ENCODE data around the gene MDC1. TPM values are rescaled to one million over a fixed set of nuclear protein-coding genes. Genes with fewer than 3 reads are reported as not detected.

MDC1 gene
- total and polyA plus RNA-seq, 2 of the 13 experiments (the other 11 are each of a cell fraction or from before 2014, with no cell fraction given), result 8.4 to 14.0 TPM

- TF ChIP-seq, protein P1, sequence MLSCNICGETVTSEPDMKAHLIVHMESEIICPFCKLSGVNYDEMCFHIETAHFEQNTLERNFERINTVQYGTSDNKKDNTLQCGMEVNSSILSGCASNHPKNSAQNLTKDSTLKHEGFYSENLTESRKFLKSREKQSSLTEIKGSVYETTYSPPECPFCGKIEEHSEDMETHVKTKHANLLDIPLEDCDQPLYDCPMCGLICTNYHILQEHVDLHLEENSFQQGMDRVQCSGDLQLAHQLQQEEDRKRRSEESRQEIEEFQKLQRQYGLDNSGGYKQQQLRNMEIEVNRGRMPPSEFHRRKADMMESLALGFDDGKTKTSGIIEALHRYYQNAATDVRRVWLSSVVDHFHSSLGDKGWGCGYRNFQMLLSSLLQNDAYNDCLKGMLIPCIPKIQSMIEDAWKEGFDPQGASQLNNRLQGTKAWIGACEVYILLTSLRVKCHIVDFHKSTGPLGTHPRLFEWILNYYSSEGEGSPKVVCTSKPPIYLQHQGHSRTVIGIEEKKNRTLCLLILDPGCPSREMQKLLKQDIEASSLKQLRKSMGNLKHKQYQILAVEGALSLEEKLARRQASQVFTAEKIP (CRISPR knock-in tag; IDR thresholded peaks at IDR 0.05; ENCODE audit: borderline replicate concordance), result no peak
- TF ChIP-seq HMG20A (CRISPR knock-in tag; IDR thresholded peaks at IDR 0.05; ENCODE audit: borderline replicate concordance), result no peak
- TF ChIP-seq ZNF451 (CRISPR knock-in tag; IDR thresholded peaks at IDR 0.05), result no peak
- peak; percentile 18; the same call in 1 of the 2 replicates for TF ChIP-seq ZNF33A (CRISPR knock-in tag; IDR thresholded peaks at IDR 0.05; ENCODE audit: borderline replicate concordance)
- no peak for TF ChIP-seq ZNF704 (CRISPR knock-in tag; IDR thresholded peaks at IDR 0.05; ENCODE audit: borderline replicate concordance)
- no peak for TF ChIP-seq UBTF (CRISPR knock-in tag; IDR thresholded peaks at IDR 0.05)
- no peak for TF ChIP-seq E2F2 (CRISPR knock-in tag; IDR thresholded peaks at IDR 0.05; ENCODE audit: borderline replicate concordance)
- no peak for TF ChIP-seq NFE2L2 (IDR thresholded peaks at IDR 0.05; ENCODE audit: low read length)
- TF ChIP-seq ZNF660 (CRISPR knock-in tag; IDR thresholded peaks at IDR 0.05; ENCODE audit: borderline replicate concordance, low read depth), result no peak
- TF ChIP-seq, protein P2, sequence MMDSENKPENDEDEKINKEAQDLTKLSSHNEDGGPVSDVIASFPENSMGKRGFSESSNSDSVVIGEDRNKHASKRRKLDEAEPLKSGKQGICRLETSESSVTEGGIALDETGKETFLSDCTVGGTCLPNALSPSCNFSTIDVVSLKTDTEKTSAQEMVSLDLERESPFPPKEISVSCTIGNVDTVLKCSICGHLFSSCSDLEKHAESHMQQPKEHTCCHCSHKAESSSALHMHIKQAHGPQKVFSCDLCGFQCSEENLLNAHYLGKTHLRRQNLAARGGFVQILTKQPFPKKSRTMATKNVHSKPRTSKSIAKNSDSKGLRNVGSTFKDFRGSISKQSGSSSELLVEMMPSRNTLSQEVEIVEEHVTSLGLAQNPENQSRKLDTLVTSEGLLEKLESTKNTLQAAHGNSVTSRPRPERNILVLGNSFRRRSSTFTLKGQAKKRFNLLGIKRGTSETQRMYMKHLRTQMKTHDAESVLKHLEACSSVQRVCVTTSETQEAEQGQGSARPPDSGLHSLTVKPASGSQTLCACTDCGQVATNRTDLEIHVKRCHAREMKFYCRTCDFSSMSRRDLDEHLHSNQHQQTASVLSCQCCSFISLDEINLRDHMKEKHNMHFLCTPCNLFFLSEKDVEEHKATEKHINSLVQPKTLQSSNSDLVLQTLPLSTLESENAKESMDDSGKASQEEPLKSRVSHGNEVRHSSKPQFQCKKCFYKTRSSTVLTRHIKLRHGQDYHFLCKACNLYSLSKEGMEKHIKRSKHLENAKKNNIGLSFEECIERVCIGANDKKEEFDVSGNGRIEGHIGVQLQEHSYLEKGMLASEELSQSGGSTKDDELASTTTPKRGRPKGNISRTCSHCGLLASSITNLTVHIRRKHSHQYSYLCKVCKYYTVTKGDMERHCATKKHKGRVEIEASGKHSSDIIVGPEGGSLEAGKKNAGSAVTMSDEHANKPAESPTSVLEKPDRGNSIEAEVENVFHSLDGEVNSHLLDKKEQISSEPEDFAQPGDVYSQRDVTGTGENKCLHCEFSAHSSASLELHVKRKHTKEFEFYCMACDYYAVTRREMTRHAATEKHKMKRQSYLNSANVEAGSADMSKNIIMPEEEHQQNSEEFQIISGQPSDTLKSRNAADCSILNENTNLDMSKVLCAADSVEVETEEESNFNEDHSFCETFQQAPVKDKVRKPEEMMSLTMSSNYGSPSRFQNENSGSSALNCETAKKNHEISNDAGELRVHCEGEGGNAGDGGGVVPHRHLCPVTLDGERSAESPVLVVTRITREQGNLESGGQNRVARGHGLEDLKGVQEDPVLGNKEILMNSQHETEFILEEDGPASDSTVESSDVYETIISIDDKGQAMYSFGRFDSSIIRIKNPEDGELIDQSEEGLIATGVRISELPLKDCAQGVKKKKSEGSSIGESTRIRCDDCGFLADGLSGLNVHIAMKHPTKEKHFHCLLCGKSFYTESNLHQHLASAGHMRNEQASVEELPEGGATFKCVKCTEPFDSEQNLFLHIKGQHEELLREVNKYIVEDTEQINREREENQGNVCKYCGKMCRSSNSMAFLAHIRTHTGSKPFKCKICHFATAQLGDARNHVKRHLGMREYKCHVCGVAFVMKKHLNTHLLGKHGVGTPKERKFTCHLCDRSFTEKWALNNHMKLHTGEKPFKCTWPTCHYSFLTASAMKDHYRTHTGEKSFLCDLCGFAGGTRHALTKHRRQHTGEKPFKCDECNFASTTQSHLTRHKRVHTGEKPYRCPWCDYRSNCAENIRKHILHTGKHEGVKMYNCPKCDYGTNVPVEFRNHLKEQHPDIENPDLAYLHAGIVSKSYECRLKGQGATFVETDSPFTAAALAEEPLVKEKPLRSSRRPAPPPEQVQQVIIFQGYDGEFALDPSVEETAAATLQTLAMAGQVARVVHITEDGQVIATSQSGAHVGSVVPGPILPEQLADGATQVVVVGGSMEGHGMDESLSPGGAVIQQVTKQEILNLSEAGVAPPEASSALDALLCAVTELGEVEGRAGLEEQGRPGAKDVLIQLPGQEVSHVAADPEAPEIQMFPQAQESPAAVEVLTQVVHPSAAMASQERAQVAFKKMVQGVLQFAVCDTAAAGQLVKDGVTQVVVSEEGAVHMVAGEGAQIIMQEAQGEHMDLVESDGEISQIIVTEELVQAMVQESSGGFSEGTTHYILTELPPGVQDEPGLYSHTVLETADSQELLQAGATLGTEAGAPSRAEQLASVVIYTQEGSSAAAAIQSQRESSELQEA (CRISPR knock-in tag; IDR thresholded peaks at IDR 0.05; ENCODE audit: not compliant biosample characterization), result no peak
- no peak for TF ChIP-seq CHD4 (IDR thresholded peaks at IDR 0.05; ENCODE audit: borderline replicate concordance, low read length)
- TF ChIP-seq TOE1 (CRISPR knock-in tag; IDR thresholded peaks at IDR 0.05), result no peak
These were observed 26.3 kb upstream of the MDC1 start (continued) for GRCh38 chr6:30743099-30744053.

Data from HepG2 (cell line).